ENCODE data around the gene CST7. TPM values are rescaled to one million over a fixed set of nuclear protein-coding genes. Genes with fewer than 3 reads are reported as not detected.

The CST7 gene
- total RNA-seq, 1 donor from 2014 or later = 0.25 TPM

- H3K4me1 Mint-ChIP-seq (ENCODE audit: low read depth, unreplicated experiment) = no peaks in the 10 kb centered on the region
These were observed 53.9 kb downstream of the CST7 start for GRCh38 chr20:25003002-25003401.

DNA sequence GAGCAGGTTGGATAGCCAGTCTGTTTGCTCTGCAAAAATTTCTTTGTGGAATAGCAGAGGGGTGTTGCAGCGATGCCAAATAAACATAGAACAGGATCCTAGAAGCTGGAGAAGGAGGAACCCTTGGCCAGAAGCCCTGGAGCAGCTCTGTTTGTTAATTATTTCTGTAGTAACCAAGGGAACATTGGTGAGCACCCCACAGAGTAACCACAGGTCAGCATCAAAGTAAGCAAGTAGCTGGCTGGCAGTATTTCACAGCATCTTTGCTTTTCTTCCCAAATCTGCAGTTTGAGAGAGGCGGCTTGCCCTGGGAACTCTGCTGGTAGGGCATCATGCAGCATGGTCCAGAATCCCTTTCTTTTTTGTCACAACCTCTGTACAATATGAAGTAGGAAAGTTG, 56.2 kb downstream of the CST7 start:
- no peak for DNase-seq (ENCODE audit: low read depth)

More at GRCh38 chr20:25003002-25003401, 53.9 kb downstream of the CST7 start:
- no peak overlapping the region for H3K9ac ChIP-seq (ENCODE audit: low read length)
- Mint-ChIP-seq H3K9me3 (ENCODE audit: unreplicated experiment) (peaks cover 3% of the 10 kb centered on the region), H3K36me3 (ENCODE audit: low read depth, unreplicated experiment) (no peaks in the 10 kb centered on the region), H3K27me3 (ENCODE audit: low read depth, unreplicated experiment) (peaks cover 48% of the 10 kb centered on the region), H3K27ac (ENCODE audit: unreplicated experiment) (no peak overlapping the region), H3K4me3 (ENCODE audit: unreplicated experiment) (no peak overlapping the region)
- H3K36me3 ChIP-seq (ENCODE audit: insufficient read depth, low read length) = no peaks in the 10 kb centered on the region
- H3K27ac ChIP-seq (ENCODE audit: low read depth, low read length) = no peak overlapping the region
- H3K79me2 ChIP-seq (ENCODE audit: insufficient read depth, low read length) = no peaks in the 10 kb centered on the region
- no peaks in the 10 kb centered on the region for H4K20me1 ChIP-seq (ENCODE audit: insufficient read depth, low read length)
- H3K4me2 ChIP-seq (ENCODE audit: low read length) = no peak overlapping the region
- peaks cover 3% of the 10 kb centered on the region for H3K4me1 ChIP-seq (ENCODE audit: insufficient read depth, low read length)
- no peaks in the 10 kb centered on the region for H3K9me3 ChIP-seq (ENCODE audit: insufficient read depth, low read depth, low read length)
- DNase-seq (ENCODE audit: low read depth) = no peak
- H2AFZ ChIP-seq (ENCODE audit: low read depth, low read length) = no peak overlapping the region
- H3K4me3 ChIP-seq (ENCODE audit: insufficient read depth, low read depth, low read length) = no peak overlapping the region
- TF ChIP-seq CTCF (IDR thresholded peaks at IDR 0.05; ENCODE audit: insufficient read depth, low read depth, low read length) = no peak
- no peak for TF ChIP-seq EZH2 (IDR thresholded peaks at IDR 0.05; ENCODE audit: insufficient read depth, low read length)
- peaks cover 14% of the 10 kb centered on the region for H3K27me3 ChIP-seq (ENCODE audit: insufficient read depth, low read length)
- no peak for FAIRE-seq

More for the DNA sequence above, 56.2 kb downstream of the CST7 start:
- no peak overlapping the region for H3K4me2 ChIP-seq (ENCODE audit: low read length)
- H3K27ac Mint-ChIP-seq (ENCODE audit: unreplicated experiment) = no peak overlapping the region
- H3K9me3 Mint-ChIP-seq (ENCODE audit: unreplicated experiment) = peaks cover 3% of the 10 kb centered on the region
- FAIRE-seq = no peak
- peaks cover 8% of the 10 kb centered on the region for H3K27me3 ChIP-seq (ENCODE audit: insufficient read depth, low read length)
- no peaks in the 10 kb centered on the region for H3K79me2 ChIP-seq (ENCODE audit: insufficient read depth, low read length)
- no peak overlapping the region for H3K4me3 ChIP-seq (ENCODE audit: insufficient read depth, low read depth, low read length)
- no peak for TF ChIP-seq EZH2 (IDR thresholded peaks at IDR 0.05; ENCODE audit: insufficient read depth, low read length)
- TF ChIP-seq CTCF (IDR thresholded peaks at IDR 0.05; ENCODE audit: insufficient read depth, low read depth, low read length) = no peak
- H3K9me3 ChIP-seq (ENCODE audit: insufficient read depth, low read depth, low read length) = no peaks in the 10 kb centered on the region
- H3K36me3 ChIP-seq (ENCODE audit: insufficient read depth, low read length) = no peaks in the 10 kb centered on the region
- H3K27ac ChIP-seq (ENCODE audit: low read depth, low read length) = no peak overlapping the region
- H4K20me1 ChIP-seq (ENCODE audit: insufficient read depth, low read length) = no peaks in the 10 kb centered on the region
- H3K36me3 Mint-ChIP-seq (ENCODE audit: low read depth, unreplicated experiment) = no peaks in the 10 kb centered on the region
- no peaks in the 10 kb centered on the region for H3K4me1 Mint-ChIP-seq (ENCODE audit: low read depth, unreplicated experiment)
- no peak overlapping the region for H3K9ac ChIP-seq (ENCODE audit: low read length)
- peaks cover 43% of the 10 kb centered on the region for H3K27me3 Mint-ChIP-seq (ENCODE audit: low read depth, unreplicated experiment)
- H3K4me3 Mint-ChIP-seq (ENCODE audit: unreplicated experiment) = no peak overlapping the region
- no peak overlapping the region for H2AFZ ChIP-seq (ENCODE audit: low read depth, low read length)
- H3K4me1 ChIP-seq (ENCODE audit: insufficient read depth, low read length) = peaks cover under 1% of the 10 kb centered on the region
